Hepatocyte (in vitro differentiated cells): ENCODE results near the gene SHFL. TPM values are rescaled to one million over a fixed set of nuclear protein-coding genes. Genes with fewer than 3 reads are reported as not detected.
A peak's percentile ranks its signal among the peaks of the same experiment; 100 is the strongest.

Experiments used
- DNase-seq: peaks from one replicate; pipeline ENCODE4 v3.0.0-alpha.2; 2016; ENCODE audit warnings: low spot score
- H2AFZ ChIP-seq: fragments of 200-600 bp; sonication (generic); 2 replicates; pipeline ENCODE4 v1.6.0; 2016; ENCODE audit warnings: antibody characterized with exemption, mild to moderate bottlenecking
- H3K27ac ChIP-seq: fragments of 200-600 bp; sonication (generic); 2 replicates; pipeline ENCODE4 v1.5.1; 2016; ENCODE audit warnings: mild to moderate bottlenecking
- H3K27me3 ChIP-seq: fragments of 200-600 bp; sonication (generic); 2 replicates; pipeline ENCODE4 v1.6.1; 2016
- H3K36me3 ChIP-seq: fragments of 200-600 bp; sonication (generic); replicated peaks from 2 replicates; pipeline ENCODE4 v1.5.1; 2016; ENCODE audit warnings: low read depth; ENCODE audit not compliant: insufficient read depth
- H3K4me1 ChIP-seq: fragments of 200-600 bp; sonication (generic); 2 replicates; pipeline ENCODE4 v1.5.1; 2016; ENCODE audit warnings: mild to moderate bottlenecking, moderate library complexity; ENCODE audit not compliant: insufficient read depth
- H3K4me2 ChIP-seq: fragments of 200-600 bp; sonication (generic); 2 replicates; pipeline ENCODE4 v1.6.0; 2016
- H3K4me3 ChIP-seq: fragments of 200-600 bp; sonication (generic); 2 replicates; pipeline ENCODE4 v1.5.1; 2016; ENCODE audit warnings: mild to moderate bottlenecking
- H3K79me2 ChIP-seq: fragments of 200-600 bp; sonication (generic); 2 replicates; pipeline ENCODE4 v1.6.0; 2017; ENCODE audit warnings: mild to moderate bottlenecking
- H3K9me2 ChIP-seq: fragments of 200-600 bp; sonication (generic); replicated peaks from 2 replicates; pipeline ENCODE4 v1.6.0; 2017; ENCODE audit warnings: mild to moderate bottlenecking; ENCODE audit not compliant: insufficient read depth
- H3K9me3 ChIP-seq: fragments of 200-600 bp; sonication (generic); 2 replicates; pipeline ENCODE4 v1.5.1; 2016; ENCODE audit warnings: low read depth, mild to moderate bottlenecking
- H4K20me1 ChIP-seq: fragments of 200-600 bp; sonication (generic); 2 replicates; pipeline ENCODE4 v1.6.0; 2016; ENCODE audit warnings: mild to moderate bottlenecking; ENCODE audit not compliant: insufficient read depth, poor library complexity, severe bottlenecking
- CTCF ChIP-seq: fragments of 200-600 bp; sonication (generic); IDR thresholded peaks from 2 replicates; pipeline ENCODE4 v1.5.1; 2016; ENCODE audit warnings: antibody characterized with exemption, mild to moderate bottlenecking; ENCODE audit not compliant: poor library complexity
- EZH2 ChIP-seq: fragments of 200-600 bp; sonication (generic); IDR thresholded peaks from 2 replicates; pipeline ENCODE4 v1.6.1; 2016; ENCODE audit warnings: antibody characterized with exemption, mild to moderate bottlenecking, borderline replicate concordance
- EZH2phosphoT487 ChIP-seq: fragments of 200-600 bp; sonication (generic); IDR thresholded peaks from one replicate; pipeline ENCODE4 v1.6.1; 2018; ENCODE audit warnings: antibody characterized with exemption, mild to moderate bottlenecking, low read depth, moderate library complexity; ENCODE audit not compliant: unreplicated experiment, severe bottlenecking
- WGBS: methylation state at CpG from one replicate; pipeline ENCODE4 v1.1.6; 2016; ENCODE audit warnings: low lambda C conversion rate; ENCODE audit errors: missing lambda C conversion rate; 5-methylcytosine and 5-hydroxymethylcytosine counted together
- polyA plus RNA-seq: library from polyadenylated mRNA; unstranded; fragments of >200 nt; fragmentation: Nextera tagmentation; extraction: Ambion mirVana; gene quantifications from 2 replicates; pipeline ENCODE4 v1.2.1, GENCODE V29; 2016
- total RNA-seq: library from RNA; depleted of rRNA; stranded (reverse); fragments of >200 nt; gene quantifications from 2 replicates; pipeline ENCODE4 v1.2.3, GENCODE V29; 2014

Gene SHFL
- total and polyA plus RNA-seq, 2 experiments from 2014 or later = 26.0 to 48.7 TPM

DNA sequence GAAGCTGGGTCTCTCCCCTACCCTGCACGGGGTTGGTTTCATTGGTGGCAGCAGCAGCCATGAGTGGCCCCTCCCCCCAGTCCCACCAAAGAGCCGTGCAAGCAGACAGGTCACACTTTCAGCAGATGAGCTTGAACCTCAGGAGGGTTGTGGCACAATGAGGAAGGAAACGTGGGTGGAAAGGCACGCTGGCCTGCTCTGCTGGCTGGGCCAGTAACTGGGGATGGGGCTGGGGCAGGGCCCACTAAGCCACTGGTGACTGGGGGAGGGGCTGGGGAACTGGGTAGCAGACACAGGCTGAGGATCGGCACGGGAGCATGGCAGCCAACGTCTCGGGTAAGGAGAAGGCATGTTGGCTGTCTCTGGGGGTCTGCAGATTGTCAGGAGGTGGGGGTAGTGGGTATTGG, 25.3 kb downstream of the SHFL start, which contains the start of gene P2RY11:
P2RY11 (plus strand) TSS at position 289 of the 407 bp plus-strand sequence; CDS start at position 318, 29 bp downstream.
- Histone ChIP-seq H3K27me3 (no peaks in the 10 kb centered on the region), H3K36me3 (no peaks in the 10 kb centered on the region), H4K20me1 (no peaks in the 10 kb centered on the region), H2AFZ (no peak within 1 kb of the TSS), H3K79me2 (peaks cover 19% of the 10 kb centered on the region), H3K27ac (no peak within 1 kb of the TSS), H3K4me1 (peaks cover 7% of the 10 kb centered on the region), H3K4me2 (no peak within 1 kb of the TSS), H3K9me3 (no peaks in the 10 kb centered on the region), H3K9me2 (no peaks in the 10 kb centered on the region), H3K4me3 (no peak within 1 kb of the TSS)
- no peak for DNase-seq
- TF ChIP-seq EZH2 = no peak
- TF ChIP-seq CTCF = no peak
- no peak for TF ChIP-seq EZH2phosphoT487
- 86% methylated on average over 8 of the region's 8 CpGs for WGBS

DNA sequence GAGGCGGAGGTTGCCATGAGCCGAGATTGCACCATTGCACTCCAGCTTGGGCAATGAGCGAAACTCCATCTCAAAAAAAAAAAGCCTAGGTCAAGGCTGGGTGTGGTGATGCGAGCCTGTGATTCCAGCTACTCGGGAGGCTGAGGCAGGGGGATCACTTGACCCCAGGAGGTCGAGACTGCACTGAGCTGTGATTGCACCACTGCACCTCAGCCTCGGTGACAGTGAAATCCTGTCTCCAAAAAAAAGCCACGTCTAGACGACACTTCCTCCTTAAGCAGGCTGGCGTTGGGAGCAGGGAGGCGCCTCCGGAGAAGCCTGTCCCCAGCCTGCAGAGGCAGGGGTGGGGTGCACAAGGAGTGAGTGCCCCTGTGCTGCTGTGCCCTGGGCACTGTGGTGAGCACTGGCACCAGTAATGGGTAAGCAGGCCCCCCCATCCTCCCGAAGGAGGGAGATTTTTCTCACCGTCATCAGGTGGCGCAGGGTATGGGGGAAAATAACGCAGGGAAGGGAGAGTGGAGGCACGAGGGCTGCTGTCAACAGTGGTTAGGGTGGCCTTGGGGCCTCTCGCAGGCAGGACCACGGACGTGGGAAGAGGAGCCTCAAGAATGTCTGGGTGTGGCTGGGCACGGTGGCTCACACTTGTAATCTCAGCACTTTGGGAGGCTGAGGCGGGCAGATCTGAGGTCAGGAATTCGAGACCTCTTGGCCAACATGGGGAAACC, 26.1 kb downstream of the SHFL start:
- WGBS = 78% methylated on average over 23 of the region's 23 CpGs
- Histone ChIP-seq H3K9me3 (no peaks in the 10 kb centered on the region), H3K36me3 (no peaks in the 10 kb centered on the region)

DNA sequence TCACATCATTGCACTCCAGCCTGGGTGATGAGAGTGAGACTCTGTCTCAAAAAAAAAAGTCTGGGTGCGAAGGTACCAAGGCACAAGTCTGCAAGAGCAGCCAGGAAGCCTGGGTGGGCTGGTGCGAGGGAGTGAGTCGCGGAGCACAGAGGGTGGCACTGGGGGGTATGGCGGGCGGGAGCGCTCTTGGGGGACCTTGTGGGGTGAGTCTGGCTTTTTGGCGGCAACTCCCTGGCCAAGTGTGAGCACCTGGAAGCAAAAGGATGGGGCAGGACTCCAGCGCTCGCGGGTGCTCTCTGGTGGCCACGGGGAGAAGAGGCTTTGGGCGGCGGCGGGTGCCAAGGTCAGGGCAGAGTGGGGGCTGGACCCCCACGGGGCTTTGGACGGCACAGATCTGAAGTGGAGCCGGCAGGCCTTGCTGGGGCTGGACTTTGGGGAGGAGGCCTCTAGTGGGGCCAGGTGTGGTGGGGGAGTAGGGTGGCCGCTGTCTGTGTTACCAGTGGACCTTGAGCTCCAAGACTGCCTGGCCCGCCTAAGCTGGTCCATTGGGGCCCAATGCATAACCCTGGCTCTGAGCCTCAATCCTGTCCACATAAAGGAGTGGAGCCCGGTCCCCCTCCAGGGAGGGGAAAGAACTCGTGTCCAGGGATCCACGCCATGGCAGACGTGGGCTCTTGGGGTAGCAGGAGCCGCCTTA, 26.9 kb downstream of the SHFL start:
- H3K9me3 ChIP-seq = no peaks in the 10 kb centered on the region
- TF ChIP-seq CTCF = peak; percentile 67
- TF ChIP-seq EZH2phosphoT487 = no peak
- H3K4me3 ChIP-seq = no peak overlapping the region
- no peaks in the 10 kb centered on the region for H4K20me1 ChIP-seq
- no peaks in the 10 kb centered on the region for H3K4me1 ChIP-seq
- DNase-seq = peak; percentile 68
- no peak overlapping the region for H2AFZ ChIP-seq
- H3K9me2 ChIP-seq = no peaks in the 10 kb centered on the region
- H3K4me2 ChIP-seq = no peak overlapping the region
- peaks cover 12% of the 10 kb centered on the region for H3K79me2 ChIP-seq
- no peak overlapping the region for H3K27ac ChIP-seq
- no peaks in the 10 kb centered on the region for H3K36me3 ChIP-seq
- 39% methylated on average over 21 of the region's 25 CpGs for WGBS
- no peaks in the 10 kb centered on the region for H3K27me3 ChIP-seq

More for the DNA sequence above, 26.1 kb downstream of the SHFL start:
- TF ChIP-seq CTCF (no peak), EZH2 (no peak), EZH2phosphoT487 (no peak)
- H4K20me1 ChIP-seq = no peaks in the 10 kb centered on the region
- peaks cover 2% of the 10 kb centered on the region for H3K4me1 ChIP-seq
- H3K79me2 ChIP-seq = peaks cover 12% of the 10 kb centered on the region
- no peak for DNase-seq
- H3K4me3 ChIP-seq = no peak overlapping the region
- H3K9me2 ChIP-seq = no peaks in the 10 kb centered on the region
- H3K4me2 ChIP-seq = no peak overlapping the region
- H2AFZ ChIP-seq = no peak overlapping the region
- H3K27me3 ChIP-seq = no peaks in the 10 kb centered on the region
- no peak overlapping the region for H3K27ac ChIP-seq
